GM10248 (cell line): Measurements from ENCODE around the gene MYO5A.

Experiments
- CTCF ChIA-PET: fragments of 300-600 bp; sonication (Branson Sonifier 250); formaldehyde crosslinking; extraction: SDS; loops from one replicate; lab custom pipeline; 2021; ENCODE audit warnings: antibody characterized with exemption; lab: Yijun Ruan, JAX
- POLR2A ChIA-PET: fragments of 350-650 bp; sonication (Branson Sonifier 250); formaldehyde crosslinking; extraction: SDS; loops from one replicate; lab custom pipeline; 2020; ENCODE audit warnings: antibody characterized with exemption; lab: Yijun Ruan, JAX
- DNase-seq: peaks from one replicate; pipeline ENCODE4 v3.0.0; 2012; ENCODE audit errors: extremely low spot score
- CTCF ChIP-seq: IDR thresholded peaks from 2 replicates; pipeline ENCODE4 v1.5.1; 2012; ENCODE audit warnings: mild to moderate bottlenecking, low read depth; ENCODE audit errors: extremely low read depth, missing control alignments, control extremely low read depth

Gene MYO5A

GRCh38 chr15:52352086-52352485 lies 176.6 kb downstream of the MYO5A start:
- ChIA-PET CTCF (no interaction called here), POLR2A (no interaction called here)
- TF ChIP-seq CTCF, result no peak
- DNase-seq, result no peak

- CTCF ChIA-PET, result interaction anchor here (0.6 to 1.0 kb wide), 2 partner anchors 9 to 116 kb away, joined by 3 read pairs; no protein-coding TSS in a partner anchor
These were observed 177.3 kb downstream of the MYO5A start for GRCh38 chr15:52351206-52351908.

GRCh38 chr15:52350423-52350822 lies 178.3 kb downstream of the MYO5A start:
- CTCF ChIA-PET, result no interaction called here
- POLR2A ChIA-PET, result no interaction called here
- TF ChIP-seq CTCF, result no peak

More at GRCh38 chr15:52351206-52351908, 177.3 kb downstream of the MYO5A start:
- POLR2A ChIA-PET, result no interaction called here
- TF ChIP-seq CTCF, result no peak
- no peak for DNase-seq

GRCh38 chr15:52349052-52349700 lies 179.5 kb downstream of the MYO5A start:
- TF ChIP-seq CTCF, result no peak
- ChIA-PET CTCF (interaction anchor here (0.9 to 1.2 kb wide), 2 partner anchors 9 to 17 kb away, joined by 3 to 4 read pairs; no protein-coding TSS in a partner anchor), POLR2A (no interaction called here)
- DNase-seq, result no peak

More at GRCh38 chr15:52350423-52350822, 178.3 kb downstream of the MYO5A start:
- DNase-seq, result no peak

- ChIA-PET CTCF (interaction anchor here (1.0 to 1.2 kb wide), 3 partner anchors 10 to 22 kb away, joined by 3 to 4 read pairs (median 3); no protein-coding TSS in a partner anchor), POLR2A (no interaction called here)
- no peak for TF ChIP-seq CTCF
- DNase-seq, result no peak
These were observed 180.5 kb downstream of the MYO5A start for GRCh38 chr15:52348056-52348745.

GRCh38 chr15:52344592-52344991 lies 184.1 kb downstream of the MYO5A start:
- CTCF ChIA-PET, result interaction anchor here (1.0 kb wide), 1 partner anchor 12 kb away, joined by 4 read pairs; no protein-coding TSS in a partner anchor
- no peak for DNase-seq
- no peak for TF ChIP-seq CTCF

More at GRCh38 chr15:52344592-52344991, 184.1 kb downstream of the MYO5A start:
- POLR2A ChIA-PET, result no interaction called here
